Naive B cell (primary cell): ENCODE data around the gene PCDH1. TPM values are rescaled to one million over a fixed set of nuclear protein-coding genes. Genes with fewer than 3 reads are reported as not detected.

Source experiments
- ATAC-seq, 2 donors: fragments of 150-1000 bp; cut with Tn5 transposase; 2 replicates each; pipeline ENCODE4 v1.10.0; 2021; ENCODE audit warnings: low read depth in 2 of 2, mild to moderate bottlenecking in 2 of 2, moderate library complexity in 2 of 2
- DNase-seq: peaks from one replicate; pipeline ENCODE4 v3.0.0; 2022
- H3K27ac Mint-ChIP-seq, 6 donors: one replicate each; pipeline ENCODE4 v1.8.0; 2020 to 2022; ENCODE audit warnings: mild to moderate bottlenecking in 6 of 6, mixed read lengths in 6 of 6, moderate library complexity in 5 of 6, inconsistent platforms in 2 of 6
- H3K27me3 Mint-ChIP-seq, 3 donors: one replicate each; pipeline ENCODE4 v1.8.0; 2021 to 2022; ENCODE audit warnings: mixed read lengths in 3 of 3, mild to moderate bottlenecking in 1 of 3
- H3K36me3 Mint-ChIP-seq, 2 donors: one replicate each; pipeline ENCODE4 v1.8.0; 2020 to 2022; ENCODE audit warnings: mixed read lengths in 2 of 2, inconsistent platforms in 1 of 2, mild to moderate bottlenecking in 1 of 2
- H3K4me1 Mint-ChIP-seq, 3 donors: one replicate each; pipeline ENCODE4 v1.8.0; 2020 to 2022; ENCODE audit warnings: mixed read lengths in 3 of 3, inconsistent platforms in 1 of 3, mild to moderate bottlenecking in 1 of 3, moderate library complexity in 1 of 3
- H3K4me3 Mint-ChIP-seq, 8 donors: one replicate each; pipeline ENCODE4 v1.8.0; 2020 to 2022; ENCODE audit warnings: mild to moderate bottlenecking in 8 of 8, mixed read lengths in 8 of 8, moderate library complexity in 8 of 8, inconsistent platforms in 2 of 8
- H3K9me3 Mint-ChIP-seq, 7 donors: one replicate each; pipeline ENCODE4 v1.8.0; 2020 to 2022; ENCODE audit warnings: mixed read lengths in 7 of 7, mild to moderate bottlenecking in 5 of 7, inconsistent platforms in 2 of 7, moderate library complexity in 1 of 7
- polyA plus RNA-seq, 6 donors: library from polyadenylated mRNA; unstranded; fragments of 300-500 nt; fragmentation: Illumina TruSeq; gene quantifications; one replicate each; pipeline ENCODE4 v1.2.3, GENCODE V29; 2021; ENCODE audit warnings: low read depth in 6 of 6

Gene PCDH1
- polyA plus RNA-seq, 6 donors from 2014 or later, result not detected

- ATAC-seq (no peak), DNase-seq (no peak)
- H3K9me3 Mint-ChIP-seq, result peaks cover 0 to under 1% (median 0%) of the 10 kb centered on the region in 7 donors
- peaks cover 0 to 15% of the 10 kb centered on the region in 2 donors for H3K36me3 Mint-ChIP-seq
- H3K4me1 Mint-ChIP-seq, result peaks cover 25 to 28% (median 27%) of the 10 kb centered on the region in 3 donors
- peaks cover 61 to 88% (median 83%) of the 10 kb centered on the region in 3 donors for H3K27me3 Mint-ChIP-seq
- H3K27ac Mint-ChIP-seq, result no peak overlapping the region
- H3K4me3 Mint-ChIP-seq, result peak overlapping the region in 5 of 8 donors; percentile 31 to 76 (median 66)
These were observed 2.2 kb downstream of the PCDH1 start for GRCh38 chr5:141875795-141876627.

- H3K4me1 Mint-ChIP-seq, result peaks cover 25 to 28% (median 27%) of the 10 kb centered on the region in 3 donors
- H3K4me3 Mint-ChIP-seq, result peak overlapping the region in 4 of 8 donors; percentile 15 to 73 (median 48)
- H3K27ac Mint-ChIP-seq, result peak overlapping the region in 1 of 6 donors; percentile 87
- peaks cover 61 to 88% (median 83%) of the 10 kb centered on the region in 3 donors for H3K27me3 Mint-ChIP-seq
- no peak for ATAC-seq
- H3K9me3 Mint-ChIP-seq, result peaks cover 0 to 2% (median 0%) of the 10 kb centered on the region in 7 donors
- peaks cover 0 to 15% of the 10 kb centered on the region in 2 donors for H3K36me3 Mint-ChIP-seq
- no peak for DNase-seq
These were observed 3.0 kb downstream of the PCDH1 start for GRCh38 chr5:141875022-141875740.

GRCh38 chr5:141874262-141874964 is 3.8 kb downstream of the PCDH1 start:
- ATAC-seq (no peak), DNase-seq (no peak)
- Mint-ChIP-seq H3K9me3 (peaks cover 0 to 2% (median 0%) of the 10 kb centered on the region in 7 donors), H3K4me1 (peaks cover 24 to 27% (median 25%) of the 10 kb centered on the region in 3 donors), H3K4me3 (no peak overlapping the region), H3K36me3 (peaks cover 0 to 14% of the 10 kb centered on the region in 2 donors), H3K27ac (peak overlapping the region in 1 of 6 donors; percentile 8), H3K27me3 (peaks cover 56 to 88% (median 83%) of the 10 kb centered on the region in 3 donors)

GRCh38 chr5:141873933-141874261 is 4.3 kb downstream of the PCDH1 start:
- Mint-ChIP-seq H3K27me3 (peaks cover 51 to 88% (median 79%) of the 10 kb centered on the region in 3 donors), H3K9me3 (peaks cover 0 to 2% (median 0%) of the 10 kb centered on the region in 7 donors), H3K36me3 (peaks cover 0 to 9% of the 10 kb centered on the region in 2 donors), H3K4me1 (peaks cover 19 to 22% (median 19%) of the 10 kb centered on the region in 3 donors), H3K4me3 (no peak overlapping the region), H3K27ac (no peak overlapping the region)
- DNase-seq, result no peak
- no peak for ATAC-seq

GRCh38 chr5:141872496-141873356 is 5.5 kb downstream of the PCDH1 start:
- ATAC-seq (no peak), DNase-seq (no peak)
- no peak overlapping the region for H3K4me3 Mint-ChIP-seq
- peak overlapping the region in 1 of 6 donors; percentile 86 for H3K27ac Mint-ChIP-seq
- peaks cover 0 to 7% of the 10 kb centered on the region in 2 donors for H3K36me3 Mint-ChIP-seq
- peaks cover 50 to 84% (median 78%) of the 10 kb centered on the region in 3 donors for H3K27me3 Mint-ChIP-seq
- peaks cover 0 to 2% (median 0%) of the 10 kb centered on the region in 7 donors for H3K9me3 Mint-ChIP-seq
- H3K4me1 Mint-ChIP-seq, result peaks cover 11 to 16% (median 14%) of the 10 kb centered on the region in 3 donors

- DNase-seq, result no peak
- peaks cover 3 to 7% (median 6%) of the 10 kb centered on the region in 3 donors for H3K4me1 Mint-ChIP-seq
- peaks cover 0 to 7% of the 10 kb centered on the region in 2 donors for H3K36me3 Mint-ChIP-seq
- H3K4me3 Mint-ChIP-seq, result no peak overlapping the region
- H3K27me3 Mint-ChIP-seq, result peaks cover 46 to 83% (median 70%) of the 10 kb centered on the region in 3 donors
- no peak overlapping the region for H3K27ac Mint-ChIP-seq
- H3K9me3 Mint-ChIP-seq, result peaks cover 0 to 4% (median 0%) of the 10 kb centered on the region in 7 donors
- no peak for ATAC-seq
These were observed 6.3 kb downstream of the PCDH1 start for GRCh38 chr5:141871870-141872269.

GRCh38 chr5:141870871-141871270 is 7.3 kb downstream of the PCDH1 start:
- H3K4me1 Mint-ChIP-seq, result peaks cover 0 to 7% (median 4%) of the 10 kb centered on the region in 3 donors
- peaks cover 0 to 7% of the 10 kb centered on the region in 2 donors for H3K36me3 Mint-ChIP-seq
- H3K27ac Mint-ChIP-seq, result no peak overlapping the region
- DNase-seq (no peak), ATAC-seq (no peak)
- peaks cover 48 to 85% (median 65%) of the 10 kb centered on the region in 3 donors for H3K27me3 Mint-ChIP-seq
- H3K9me3 Mint-ChIP-seq, result peaks cover 0 to 4% (median 0%) of the 10 kb centered on the region in 7 donors
- H3K4me3 Mint-ChIP-seq, result no peak overlapping the region

- DNase-seq (no peak), ATAC-seq (no peak)
- H3K27ac Mint-ChIP-seq, result no peak overlapping the region
- no peak overlapping the region for H3K4me3 Mint-ChIP-seq
- peaks cover 0 to 2% (median 0%) of the 10 kb centered on the region in 3 donors for H3K4me1 Mint-ChIP-seq
- peaks cover 43 to 85% (median 59%) of the 10 kb centered on the region in 3 donors for H3K27me3 Mint-ChIP-seq
- H3K36me3 Mint-ChIP-seq, result peaks cover 0 to 7% of the 10 kb centered on the region in 2 donors
- H3K9me3 Mint-ChIP-seq, result peaks cover 0 to 4% (median 0%) of the 10 kb centered on the region in 7 donors
These were observed 8.0 kb downstream of the PCDH1 start for GRCh38 chr5:141870228-141870627.

GRCh38 chr5:141869514-141869913 is 8.7 kb downstream of the PCDH1 start:
- peak overlapping the region in 1 of 6 donors; percentile 38 for H3K27ac Mint-ChIP-seq
- H3K9me3 Mint-ChIP-seq, result peaks cover 0 to 4% (median 0%) of the 10 kb centered on the region in 7 donors

GRCh38 chr5:141869040-141869439 is 9.2 kb downstream of the PCDH1 start:
- Mint-ChIP-seq H3K27ac (no peak overlapping the region), H3K4me3 (no peak overlapping the region), H3K36me3 (peaks cover 0 to 7% of the 10 kb centered on the region in 2 donors), H3K27me3 (peaks cover 34 to 78% (median 52%) of the 10 kb centered on the region in 3 donors), H3K9me3 (peaks cover 0 to 4% (median 0%) of the 10 kb centered on the region in 7 donors), H3K4me1 (no peaks in the 10 kb centered on the region)
- DNase-seq, result no peak
- no peak for ATAC-seq

More at GRCh38 chr5:141869514-141869913, 8.7 kb downstream of the PCDH1 start:
- peaks cover 38 to 83% (median 56%) of the 10 kb centered on the region in 3 donors for H3K27me3 Mint-ChIP-seq
- no peak for ATAC-seq
- no peak for DNase-seq
- no peaks in the 10 kb centered on the region for H3K4me1 Mint-ChIP-seq
- no peak overlapping the region for H3K4me3 Mint-ChIP-seq
- peaks cover 0 to 7% of the 10 kb centered on the region in 2 donors for H3K36me3 Mint-ChIP-seq

- ATAC-seq, result no peak
- Mint-ChIP-seq H3K9me3 (peaks cover 0 to 4% (median 0%) of the 10 kb centered on the region in 7 donors), H3K27ac (no peak overlapping the region)
These were observed 9.7 kb downstream of the PCDH1 start for GRCh38 chr5:141868541-141868940.

GRCh38 chr5:141867651-141868050 is 10.6 kb downstream of the PCDH1 start:
- no peak overlapping the region for H3K4me3 Mint-ChIP-seq
- H3K27ac Mint-ChIP-seq, result no peak overlapping the region
- H3K27me3 Mint-ChIP-seq, result peaks cover 28 to 66% (median 42%) of the 10 kb centered on the region in 3 donors
- peaks cover 0 to 4% of the 10 kb centered on the region in 2 donors for H3K36me3 Mint-ChIP-seq
- ATAC-seq (no peak), DNase-seq (no peak)
- no peaks in the 10 kb centered on the region for H3K4me1 Mint-ChIP-seq
- peaks cover 0 to 4% (median 0%) of the 10 kb centered on the region in 7 donors for H3K9me3 Mint-ChIP-seq

More at GRCh38 chr5:141868541-141868940, 9.7 kb downstream of the PCDH1 start:
- Mint-ChIP-seq H3K4me3 (no peak overlapping the region), H3K27me3 (peaks cover 30 to 73% (median 47%) of the 10 kb centered on the region in 3 donors), H3K36me3 (peaks cover 0 to 7% of the 10 kb centered on the region in 2 donors), H3K4me1 (no peaks in the 10 kb centered on the region)
- DNase-seq, result no peak
